Measurements from ENCODE around the gene TMC1.

TMC1 gene

DNA sequence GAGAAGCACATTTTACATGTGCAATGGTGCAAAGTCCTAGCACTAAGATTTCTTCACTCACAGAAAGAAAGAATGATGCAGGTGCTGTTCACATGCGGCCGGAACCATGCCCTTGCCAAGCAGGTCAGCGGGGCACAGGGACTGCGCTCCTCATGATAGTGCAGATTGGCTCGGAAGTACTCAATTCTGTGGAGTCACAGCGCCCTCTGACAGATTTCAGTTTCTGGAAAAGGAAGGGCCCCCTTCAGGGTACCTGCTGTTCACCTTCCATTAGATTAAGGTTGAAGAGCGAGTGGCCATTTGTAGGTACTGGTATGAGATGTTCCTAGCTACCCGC lies 75.7 kb downstream of the TMC1 start:
- Histone ChIP-seq H3K9me3 (ENCODE audit: severe bottlenecking) (no peaks in the 10 kb centered on the region), H3K4me3 (ENCODE audit: low read depth, low read length) (no peak overlapping the region), H3K27me3 (ENCODE audit: insufficient read depth, low read depth, severe bottlenecking) (no peaks in the 10 kb centered on the region), H3K36me3 (no peaks in the 10 kb centered on the region), H3K27ac (no peak overlapping the region)
- peak; percentile 15 for DNase-seq
- TF ChIP-seq, protein P1, sequence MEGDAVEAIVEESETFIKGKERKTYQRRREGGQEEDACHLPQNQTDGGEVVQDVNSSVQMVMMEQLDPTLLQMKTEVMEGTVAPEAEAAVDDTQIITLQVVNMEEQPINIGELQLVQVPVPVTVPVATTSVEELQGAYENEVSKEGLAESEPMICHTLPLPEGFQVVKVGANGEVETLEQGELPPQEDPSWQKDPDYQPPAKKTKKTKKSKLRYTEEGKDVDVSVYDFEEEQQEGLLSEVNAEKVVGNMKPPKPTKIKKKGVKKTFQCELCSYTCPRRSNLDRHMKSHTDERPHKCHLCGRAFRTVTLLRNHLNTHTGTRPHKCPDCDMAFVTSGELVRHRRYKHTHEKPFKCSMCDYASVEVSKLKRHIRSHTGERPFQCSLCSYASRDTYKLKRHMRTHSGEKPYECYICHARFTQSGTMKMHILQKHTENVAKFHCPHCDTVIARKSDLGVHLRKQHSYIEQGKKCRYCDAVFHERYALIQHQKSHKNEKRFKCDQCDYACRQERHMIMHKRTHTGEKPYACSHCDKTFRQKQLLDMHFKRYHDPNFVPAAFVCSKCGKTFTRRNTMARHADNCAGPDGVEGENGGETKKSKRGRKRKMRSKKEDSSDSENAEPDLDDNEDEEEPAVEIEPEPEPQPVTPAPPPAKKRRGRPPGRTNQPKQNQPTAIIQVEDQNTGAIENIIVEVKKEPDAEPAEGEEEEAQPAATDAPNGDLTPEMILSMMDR (IDR thresholded peaks at IDR 0.05; ENCODE audit: low read depth, low read length), result peak; percentile 13; the same call in 1 of the 2 replicates

DNA sequence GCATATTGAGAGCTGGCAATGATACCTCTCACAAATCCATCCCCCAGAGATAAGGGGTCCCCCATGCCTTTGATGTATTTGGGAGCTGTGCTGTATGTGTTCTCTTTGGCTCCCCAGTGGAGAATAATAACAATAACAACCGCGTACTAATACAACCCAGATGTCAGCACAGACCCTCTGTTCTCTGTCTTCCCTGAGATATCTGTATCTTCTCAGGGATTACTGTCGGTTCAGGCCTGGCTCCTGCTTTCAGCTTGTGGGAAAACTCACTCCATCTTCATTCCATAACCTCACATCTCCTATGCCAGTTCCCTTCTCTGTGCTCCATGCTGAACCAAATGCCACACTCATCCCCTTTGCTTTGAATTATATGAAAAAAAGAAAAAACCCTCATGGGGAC lies 76.2 kb downstream of the TMC1 start:
- H3K4me3 ChIP-seq (ENCODE audit: low read depth, low read length), result no peak overlapping the region
- TF ChIP-seq, protein P1 (IDR thresholded peaks at IDR 0.05; ENCODE audit: low read depth, low read length), result no peak
- H3K27ac ChIP-seq, result no peak overlapping the region
- H3K36me3 ChIP-seq, result no peaks in the 10 kb centered on the region
- no peak for DNase-seq
- H3K9me3 ChIP-seq (ENCODE audit: severe bottlenecking), result no peaks in the 10 kb centered on the region
- H3K27me3 ChIP-seq (ENCODE audit: insufficient read depth, low read depth, severe bottlenecking), result no peaks in the 10 kb centered on the region

DNA sequence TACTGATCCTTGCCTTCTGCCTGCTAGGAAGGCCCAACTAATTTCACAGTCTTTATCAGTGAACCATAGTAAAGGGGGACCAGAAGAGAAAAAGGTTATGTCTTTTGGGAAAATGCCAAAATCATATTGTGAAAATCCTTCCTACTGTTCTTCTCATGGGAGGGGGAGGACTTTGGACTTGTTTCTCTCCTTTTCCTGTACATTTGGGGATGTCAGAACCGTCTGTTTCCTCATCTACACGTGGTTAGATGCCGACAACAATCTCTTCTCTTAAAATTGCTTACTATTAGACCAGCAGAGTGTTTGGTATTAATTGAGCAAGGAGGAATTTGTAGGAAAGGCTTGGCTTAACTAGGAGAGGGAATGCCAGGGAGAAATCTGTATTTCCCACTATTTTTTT lies 77.2 kb downstream of the TMC1 start:
- TF ChIP-seq, protein P1 (IDR thresholded peaks at IDR 0.05; ENCODE audit: low read depth, low read length), result no peak
- no peak for DNase-seq
- no peak overlapping the region for H3K4me3 ChIP-seq (ENCODE audit: low read depth, low read length)
- H3K36me3 ChIP-seq, result no peaks in the 10 kb centered on the region
- no peaks in the 10 kb centered on the region for H3K9me3 ChIP-seq (ENCODE audit: severe bottlenecking)
- no peaks in the 10 kb centered on the region for H3K27me3 ChIP-seq (ENCODE audit: insufficient read depth, low read depth, severe bottlenecking)
- H3K27ac ChIP-seq, result no peak overlapping the region

DNA sequence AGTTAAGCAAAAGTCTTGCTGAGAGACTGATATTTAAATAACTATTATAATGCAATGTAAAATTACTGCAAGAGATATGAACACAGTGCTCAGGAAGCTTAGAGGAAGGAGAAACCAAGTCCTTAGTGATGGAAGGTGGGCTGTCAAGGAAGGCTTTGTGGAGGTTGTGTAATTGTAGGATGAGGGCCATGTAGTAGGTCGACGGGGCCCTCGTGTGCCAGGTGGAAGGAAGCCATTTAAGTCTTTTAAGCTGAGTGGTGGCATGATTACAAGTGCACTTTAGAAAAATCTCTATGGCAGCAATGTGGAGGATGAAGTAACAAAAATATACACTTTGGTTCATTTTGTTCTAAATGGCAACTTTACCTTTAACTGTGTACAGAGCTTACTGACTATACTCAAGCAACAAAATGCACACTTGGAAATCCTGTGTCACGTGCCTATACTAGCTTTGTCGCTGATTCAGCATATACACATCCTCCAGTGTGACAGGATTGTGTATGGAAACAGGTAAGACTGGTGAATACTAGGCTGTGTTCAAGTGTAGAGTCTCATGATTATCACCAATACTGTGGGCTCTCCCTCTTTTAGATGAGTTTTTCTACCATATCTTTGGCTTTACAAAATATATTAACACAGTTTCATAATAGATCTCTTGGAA lies 78.6 kb downstream of the TMC1 start:
- Histone ChIP-seq H3K27ac (no peak overlapping the region), H3K36me3 (no peaks in the 10 kb centered on the region), H3K27me3 (ENCODE audit: insufficient read depth, low read depth, severe bottlenecking) (no peaks in the 10 kb centered on the region), H3K4me3 (ENCODE audit: low read depth, low read length) (no peak overlapping the region), H3K9me3 (ENCODE audit: severe bottlenecking) (no peaks in the 10 kb centered on the region)
- DNase-seq, result no peak
- TF ChIP-seq, protein P1 (IDR thresholded peaks at IDR 0.05; ENCODE audit: low read depth, low read length), result no peak

DNA sequence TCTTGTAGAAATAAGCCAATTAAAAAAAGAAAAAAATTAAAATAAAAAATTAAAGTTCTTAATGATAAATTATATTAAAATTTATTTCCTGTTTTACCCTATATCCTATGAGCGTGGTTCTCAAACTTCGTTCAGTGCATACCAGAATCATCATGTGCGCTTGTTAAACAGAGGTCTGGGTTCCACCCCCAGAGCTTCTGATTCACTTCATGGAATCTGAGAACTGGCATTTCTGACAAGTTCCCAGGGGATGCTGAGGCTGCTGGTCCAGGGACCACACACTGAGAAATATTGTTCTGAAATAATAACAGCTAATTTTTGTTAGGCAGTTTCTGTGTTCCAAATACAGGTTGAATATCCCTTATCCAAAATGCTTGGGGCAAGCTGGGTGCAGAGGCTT lies 79.3 kb downstream of the TMC1 start:
- DNase-seq, result no peak
- H3K4me3 ChIP-seq (ENCODE audit: low read depth, low read length), result no peak overlapping the region
- no peaks in the 10 kb centered on the region for H3K36me3 ChIP-seq
- no peaks in the 10 kb centered on the region for H3K9me3 ChIP-seq (ENCODE audit: severe bottlenecking)
- TF ChIP-seq, protein P1 (IDR thresholded peaks at IDR 0.05; ENCODE audit: low read depth, low read length), result no peak
- no peak overlapping the region for H3K27ac ChIP-seq
- no peaks in the 10 kb centered on the region for H3K27me3 ChIP-seq (ENCODE audit: insufficient read depth, low read depth, severe bottlenecking)

DNA sequence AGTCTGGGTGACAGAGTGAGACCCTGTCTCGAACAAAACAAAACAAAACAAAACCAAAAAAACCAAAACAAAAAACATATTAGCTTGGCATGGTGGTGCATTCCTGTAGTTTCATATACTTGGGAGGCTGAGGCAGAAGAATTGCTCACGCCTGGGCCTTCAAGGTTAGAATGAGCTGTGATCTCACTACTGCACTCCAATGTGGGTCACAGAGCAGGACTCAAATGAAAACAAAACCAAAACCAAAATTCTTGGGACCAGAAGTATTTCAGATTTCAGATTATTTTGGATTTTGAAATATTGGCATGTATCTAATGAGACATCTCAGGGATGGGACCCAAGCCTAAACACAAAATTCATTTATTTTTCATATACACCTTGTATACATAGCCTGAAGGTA lies 80.2 kb downstream of the TMC1 start:
- Histone ChIP-seq H3K36me3 (no peaks in the 10 kb centered on the region), H3K4me3 (ENCODE audit: low read depth, low read length) (no peak overlapping the region), H3K27ac (no peak overlapping the region)

More for the DNA sequence above, 80.2 kb downstream of the TMC1 start:
- no peak for DNase-seq
- no peaks in the 10 kb centered on the region for H3K9me3 ChIP-seq (ENCODE audit: severe bottlenecking)
- no peaks in the 10 kb centered on the region for H3K27me3 ChIP-seq (ENCODE audit: insufficient read depth, low read depth, severe bottlenecking)
- TF ChIP-seq, protein P1 (IDR thresholded peaks at IDR 0.05; ENCODE audit: low read depth, low read length), result no peak

Measured in WERI-Rb-1 (cell line).